HepG2 (cell line): ENCODE results near the gene HMBS. TPM values are rescaled to one million over a fixed set of nuclear protein-coding genes. Genes with fewer than 3 reads are reported as not detected.

ENCODE experiments used
- ARNT ChIP-seq: fragments of 450-650 bp; IDR thresholded peaks from 2 replicates; pipeline ENCODE4 v1.6.1; 2017
- ETV6 ChIP-seq: sonication (generic); formaldehyde crosslinking; conservative IDR thresholded peaks from 2 replicates; pipeline ENCODE4 v1.4.0; 2020; ENCODE audit warnings: missing genetic modification reagents
- FOXK2 ChIP-seq: fragments of 450-650 bp; IDR thresholded peaks from 2 replicates; pipeline ENCODE4 v1.6.1; 2016
- GATAD2A ChIP-seq: IDR thresholded peaks from 2 replicates; pipeline ENCODE4 v1.6.1; 2016
- HNRNPL ChIP-seq: fragments of 200-400 bp; formaldehyde crosslinking; IDR thresholded peaks from 2 replicates; pipeline ENCODE4 v1.6.1; 2017; ENCODE audit warnings: mild to moderate bottlenecking, low read depth, low read length
- KLF15 ChIP-seq: sonication (generic); formaldehyde crosslinking; IDR thresholded peaks from 2 replicates; pipeline ENCODE4 v1.8.1; 2023; ENCODE audit warnings: borderline replicate concordance, mild to moderate bottlenecking, inconsistent platforms, missing genetic modification reagents, mixed read lengths
- ONECUT2 ChIP-seq: sonication (generic); formaldehyde crosslinking; IDR thresholded peaks from 2 replicates; pipeline ENCODE4 v1.4.0; 2020; ENCODE audit warnings: missing genetic modification reagents
- PHF8 ChIP-seq: sonication (generic); formaldehyde crosslinking; IDR thresholded peaks from 2 replicates; pipeline ENCODE4 v1.5.0; 2020; ENCODE audit warnings: missing genetic modification reagents
- RFX5 ChIP-seq: IDR thresholded peaks from 2 replicates; pipeline ENCODE4 v1.6.1; 2011; ENCODE audit warnings: low read depth, low read length, improper control_type of control experiment
- SIX1 ChIP-seq: sonication (generic); formaldehyde crosslinking; IDR thresholded peaks from 2 replicates; pipeline ENCODE4 v1.4.0; 2020; ENCODE audit warnings: missing genetic modification reagents, borderline replicate concordance
- SNRNP70 ChIP-seq: fragments of 200-400 bp; formaldehyde crosslinking; IDR thresholded peaks from 2 replicates; pipeline ENCODE4 v1.6.1; 2017; ENCODE audit warnings: mild to moderate bottlenecking, low read depth, low read length, moderate library complexity
- SP5 ChIP-seq: IDR thresholded peaks from 2 replicates; pipeline ENCODE4 v1.6.1; 2016; ENCODE audit warnings: low read depth, borderline replicate concordance
- TAF15 ChIP-seq: fragments of 200-400 bp; formaldehyde crosslinking; IDR thresholded peaks from one replicate; pipeline ENCODE4 v1.6.1; 2018; ENCODE audit warnings: mild to moderate bottlenecking, low read depth, low read length; ENCODE audit not compliant: poor library complexity, severe bottlenecking
- TEAD2 ChIP-seq: sonication (generic); formaldehyde crosslinking; IDR thresholded peaks from 2 replicates; pipeline ENCODE4 v1.9.0; 2021; ENCODE audit warnings: missing genetic modification reagents
- ZNF326 ChIP-seq: sonication (generic); formaldehyde crosslinking; IDR thresholded peaks from 2 replicates; pipeline ENCODE4 v1.4.0; 2020; ENCODE audit warnings: missing genetic modification reagents, borderline replicate concordance
- ZNF451 ChIP-seq: sonication (generic); formaldehyde crosslinking; IDR thresholded peaks from 2 replicates; pipeline ENCODE4 v1.5.0; 2020; ENCODE audit warnings: mild to moderate bottlenecking, missing genetic modification reagents
- ZNF563 ChIP-seq: sonication (generic); formaldehyde crosslinking; IDR thresholded peaks from 2 replicates; pipeline ENCODE4 v1.8.0; 2022; ENCODE audit warnings: mild to moderate bottlenecking, moderate library complexity, missing genetic modification reagents
- ZNF710 ChIP-seq: sonication (generic); formaldehyde crosslinking; IDR thresholded peaks from 2 replicates; pipeline ENCODE4 v1.5.0; 2020; ENCODE audit warnings: mild to moderate bottlenecking, missing genetic modification reagents, borderline replicate concordance
- ZNF816 ChIP-seq: sonication (generic); formaldehyde crosslinking; IDR thresholded peaks from 2 replicates; pipeline ENCODE4 v1.8.0; 2022; ENCODE audit warnings: missing genetic modification reagents, mild to moderate bottlenecking, borderline replicate concordance
- polyA plus RNA-seq, 8 experiments: library from polyadenylated mRNA; depleted of rRNA in 3 of 8; stranded (reverse) in 7 of 8; unstranded in 1 of 8; fragments of >200 nt; fragmentation: Illumina TruSeq in 4 of 8; extraction: Trizol in 4 of 8; gene quantifications; 2 replicates each; pipeline versions ENCODE4 v1.2.1 to v1.2.3, GENCODE V29; 2011 to 2016; ENCODE audit warnings: low read depth in 4 of 8, missing spikeins in 1 of 8, mixed read lengths in 1 of 8; ENCODE audit not compliant: insufficient read depth in 1 of 8
- total RNA-seq, 5 experiments: library from RNA; depleted of rRNA; stranded (reverse); fragments of >200 nt; fragmentation: Illumina TruSeq; extraction: Trizol; gene quantifications; 2 replicates each; pipeline ENCODE4 v1.2.3, GENCODE V29; 2016; ENCODE audit warnings: low read depth in 1 of 5
- TF ChIP-seq, protein P1 (sequence below): sonication (generic); formaldehyde crosslinking; IDR thresholded peaks from 2 replicates; pipeline ENCODE4 v1.8.0; 2022; ENCODE audit warnings: missing genetic modification reagents, mild to moderate bottlenecking, inconsistent platforms, borderline replicate concordance
- TF ChIP-seq, protein P2 (sequence below): sonication (generic); formaldehyde crosslinking; conservative IDR thresholded peaks from 2 replicates; pipeline ENCODE4 v1.8.1; 2023; ENCODE audit warnings: missing genetic modification reagents
- TF ChIP-seq, protein P3 (sequence below): sonication (generic); formaldehyde crosslinking; IDR thresholded peaks from 2 replicates; pipeline ENCODE4 v1.4.0; 2020; ENCODE audit warnings: missing genetic modification reagents, mild to moderate bottlenecking, borderline replicate concordance
- TF ChIP-seq, protein P4 (sequence below): sonication (generic); formaldehyde crosslinking; IDR thresholded peaks from 2 replicates; pipeline ENCODE4 v1.8.1; 2023; ENCODE audit warnings: missing genetic modification reagents, inconsistent platforms, borderline replicate concordance

The HMBS gene
- total and polyA plus RNA-seq, 2 of the 13 experiments (the other 11 are each of a cell fraction or from before 2014, with no cell fraction given): 9.4 to 46.9 TPM

DNA sequence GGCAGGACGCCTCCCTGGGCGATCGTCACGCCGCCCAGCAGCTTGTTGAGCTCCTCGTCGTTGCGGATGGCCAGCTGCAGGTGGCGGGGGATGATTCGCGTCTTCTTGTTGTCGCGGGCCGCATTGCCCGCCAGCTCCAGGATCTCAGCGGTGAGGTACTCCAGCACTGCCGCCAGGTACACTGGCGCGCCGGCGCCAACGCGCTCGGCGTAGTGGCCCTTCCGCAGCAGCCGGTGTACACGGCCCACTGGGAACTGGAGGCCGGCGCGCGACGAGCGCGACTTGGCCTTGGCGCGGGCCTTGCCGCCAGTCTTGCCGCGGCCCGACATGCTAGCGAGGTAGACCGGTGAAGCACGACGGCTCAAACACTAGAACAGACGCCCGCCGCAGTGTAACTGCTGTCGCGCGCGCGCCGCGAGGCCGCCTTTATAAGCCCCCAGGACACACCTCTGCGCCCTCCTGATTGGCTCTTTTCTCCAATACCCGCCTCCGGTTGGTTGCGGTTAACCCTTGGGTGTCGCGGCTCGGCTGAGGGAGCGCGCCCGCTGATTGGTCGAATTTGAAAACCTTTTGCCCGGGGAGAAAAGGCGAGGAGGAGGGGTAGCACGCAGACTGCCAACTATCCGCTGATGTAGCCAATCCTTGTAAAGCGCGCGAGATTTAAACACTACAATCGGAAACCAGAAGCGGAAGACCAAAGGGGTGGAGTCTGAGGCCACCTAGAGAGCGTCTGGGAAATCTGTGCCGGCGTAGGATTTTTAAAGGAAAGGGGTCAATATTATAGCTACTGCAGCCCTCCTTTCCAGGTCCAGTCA, 10.6 kb downstream of the HMBS start (continued):
- TF ChIP-seq SIX1 (CRISPR knock-in tag) (no peak), RFX5 (peak; percentile 61), FOXK2 (no peak), ZNF563 (CRISPR knock-in tag) (peak; percentile 95; the same call in 1 of the 2 replicates), ZNF326 (CRISPR knock-in tag) (no peak), ONECUT2 (no peak), SNRNP70 (no peak), HNRNPL (no peak; the same call in 1 of the 2 replicates), ETV6 (no peak; the same call in 1 of the 2 replicates), ZNF710 (CRISPR knock-in tag) (peak; percentile 59; the same call in 1 of the 2 replicates), ZNF816 (CRISPR knock-in tag) (peak; percentile 62; the same call in 1 of the 2 replicates), PHF8 (CRISPR knock-in tag) (peak; percentile 84), TAF15 (peak; percentile 39), SP5 (CRISPR knock-in tag) (peak; percentile 17; the same call in 1 of the 2 replicates), ZNF451 (CRISPR knock-in tag) (0 out of 2 replicates have a peak, but pooled peaks have one; percentile 40), GATAD2A (CRISPR knock-in tag) (no peak), ARNT (no peak), TEAD2 (CRISPR knock-in tag) (no peak), KLF15 (CRISPR knock-in tag) (no peak)
- TF ChIP-seq, protein P1, sequence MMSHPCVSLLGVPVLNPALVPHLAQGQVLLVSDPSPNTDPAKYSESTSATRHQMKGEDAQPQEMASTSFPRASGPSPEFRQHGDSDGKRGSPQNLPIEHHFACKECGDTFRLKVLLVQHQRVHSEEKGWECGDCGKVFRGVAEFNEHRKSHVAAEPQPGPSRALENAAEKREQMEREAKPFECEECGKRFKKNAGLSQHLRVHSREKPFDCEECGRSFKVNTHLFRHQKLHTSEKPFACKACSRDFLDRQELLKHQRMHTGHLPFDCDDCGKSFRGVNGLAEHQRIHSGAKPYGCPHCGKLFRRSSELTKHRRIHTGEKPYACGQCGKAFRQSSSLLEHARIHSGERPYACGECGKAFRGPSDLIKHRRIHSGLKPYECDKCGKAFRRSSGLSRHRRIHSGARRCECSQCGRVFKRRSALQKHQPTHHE (CRISPR knock-in tag): peak; percentile 58; the same call in 1 of the 2 replicates
- TF ChIP-seq, protein P2, sequence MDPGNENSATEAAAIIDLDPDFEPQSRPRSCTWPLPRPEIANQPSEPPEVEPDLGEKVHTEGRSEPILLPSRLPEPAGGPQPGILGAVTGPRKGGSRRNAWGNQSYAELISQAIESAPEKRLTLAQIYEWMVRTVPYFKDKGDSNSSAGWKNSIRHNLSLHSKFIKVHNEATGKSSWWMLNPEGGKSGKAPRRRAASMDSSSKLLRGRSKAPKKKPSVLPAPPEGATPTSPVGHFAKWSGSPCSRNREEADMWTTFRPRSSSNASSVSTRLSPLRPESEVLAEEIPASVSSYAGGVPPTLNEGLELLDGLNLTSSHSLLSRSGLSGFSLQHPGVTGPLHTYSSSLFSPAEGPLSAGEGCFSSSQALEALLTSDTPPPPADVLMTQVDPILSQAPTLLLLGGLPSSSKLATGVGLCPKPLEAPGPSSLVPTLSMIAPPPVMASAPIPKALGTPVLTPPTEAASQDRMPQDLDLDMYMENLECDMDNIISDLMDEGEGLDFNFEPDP (CRISPR knock-in tag): 0 out of 2 replicates have a peak, but pooled peaks have one; percentile 97
- TF ChIP-seq, protein P3, sequence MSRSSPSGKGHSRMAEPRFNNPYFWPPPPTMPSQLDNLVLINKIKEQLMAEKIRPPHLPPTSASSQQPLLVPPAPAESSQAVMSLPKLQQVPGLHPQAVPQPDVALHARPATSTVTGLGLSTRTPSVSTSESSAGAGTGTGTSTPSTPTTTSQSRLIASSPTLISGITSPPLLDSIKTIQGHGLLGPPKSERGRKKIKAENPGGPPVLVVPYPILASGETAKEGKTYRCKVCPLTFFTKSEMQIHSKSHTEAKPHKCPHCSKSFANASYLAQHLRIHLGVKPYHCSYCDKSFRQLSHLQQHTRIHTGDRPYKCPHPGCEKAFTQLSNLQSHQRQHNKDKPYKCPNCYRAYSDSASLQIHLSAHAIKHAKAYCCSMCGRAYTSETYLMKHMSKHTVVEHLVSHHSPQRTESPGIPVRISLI (CRISPR knock-in tag): no peak
- TF ChIP-seq, protein P4, sequence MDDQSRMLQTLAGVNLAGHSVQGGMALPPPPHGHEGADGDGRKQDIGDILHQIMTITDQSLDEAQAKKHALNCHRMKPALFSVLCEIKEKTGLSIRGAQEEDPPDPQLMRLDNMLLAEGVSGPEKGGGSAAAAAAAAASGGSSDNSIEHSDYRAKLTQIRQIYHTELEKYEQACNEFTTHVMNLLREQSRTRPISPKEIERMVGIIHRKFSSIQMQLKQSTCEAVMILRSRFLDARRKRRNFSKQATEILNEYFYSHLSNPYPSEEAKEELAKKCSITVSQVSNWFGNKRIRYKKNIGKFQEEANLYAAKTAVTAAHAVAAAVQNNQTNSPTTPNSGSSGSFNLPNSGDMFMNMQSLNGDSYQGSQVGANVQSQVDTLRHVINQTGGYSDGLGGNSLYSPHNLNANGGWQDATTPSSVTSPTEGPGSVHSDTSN (CRISPR knock-in tag): peak; percentile 58; the same call in 1 of the 2 replicates
